IMR-90 (cell line): ENCODE data around the gene SEC61A1. TPM values are rescaled to one million over a fixed set of nuclear protein-coding genes. Genes with fewer than 3 reads are reported as not detected.

ENCODE experiments used
- ATAC-seq: fragments of 200-7000 bp; cut with Tn5 transposase; 2 replicates; pipeline ENCODE4 v1.9.1; 2020; ENCODE audit warnings: low read depth, mild to moderate bottlenecking, moderate library complexity
- BruUV-seq: library from RNA; stranded (reverse); fragments of 400-500 nt; replicated peaks from 2 replicates; lab custom pipeline; 2021; lab: Mats Ljungman, UMichigan
- CTCF ChIA-PET: fragments of 300-600 bp; formaldehyde crosslinking; extraction: SDS; loops from one replicate; lab custom pipeline; 2021; ENCODE audit warnings: antibody characterized with exemption; lab: Yijun Ruan, JAX
- POLR2A ChIA-PET: fragments of 300-600 bp; sonication (Branson Sonifier 250); formaldehyde crosslinking; loops from one replicate; lab custom pipeline; 2022; ENCODE audit warnings: antibody characterized with exemption; ENCODE audit not compliant: unreplicated experiment; lab: Charles Lee
- DNase-seq: peaks from one replicate; pipeline ENCODE4 v3.0.0; 2013
- H2AFZ ChIP-seq: replicated peaks from 2 replicates; pipeline ENCODE3; 2013; ENCODE audit warnings: low read length, mild to moderate bottlenecking; ENCODE audit not compliant: poor library complexity
- H2AK5ac ChIP-seq: 2 replicates; pipeline ENCODE4 v1.6.1; 2013; ENCODE audit warnings: low read depth, low read length, inconsistent platforms
- H2AK9ac ChIP-seq: replicated peaks from 2 replicates; pipeline ENCODE3; 2013; ENCODE audit warnings: mild to moderate bottlenecking, low read depth, low read length, moderate library complexity; ENCODE audit not compliant: poor library complexity
- H2BK120ac ChIP-seq: 2 replicates; pipeline ENCODE4 v1.6.1; 2013; ENCODE audit warnings: low read depth, low read length, inconsistent platforms
- H2BK15ac ChIP-seq: 3 replicates; pipeline ENCODE4 v1.6.1; 2013; ENCODE audit warnings: low read depth, low read length, inconsistent platforms
- H2BK20ac ChIP-seq: 2 replicates; pipeline ENCODE4 v1.6.1; 2013; ENCODE audit warnings: low read depth, mild to moderate bottlenecking, inconsistent platforms, low read length, moderate library complexity
- H2BK5ac ChIP-seq: 2 replicates; pipeline ENCODE4 v1.6.1; 2013; ENCODE audit warnings: mild to moderate bottlenecking, low read depth, low read length, inconsistent platforms; ENCODE audit not compliant: poor library complexity, severe bottlenecking
- H3K14ac ChIP-seq: replicated peaks from 2 replicates; pipeline ENCODE4 v1.6.1; 2013; ENCODE audit warnings: low read depth, low read length, inconsistent platforms
- H3K18ac ChIP-seq: 2 replicates; pipeline ENCODE4 v1.6.1; 2013; ENCODE audit warnings: low read depth, low read length, control low read depth
- H3K23ac ChIP-seq: 2 replicates; pipeline ENCODE4 v1.6.1; 2013; ENCODE audit warnings: low read depth, low read length, inconsistent platforms
- H3K27ac ChIP-seq: 2 replicates; pipeline ENCODE4 v1.5.1; 2013; ENCODE audit warnings: mild to moderate bottlenecking, control low read depth, low read length; ENCODE audit not compliant: insufficient read depth
- H3K27me3 ChIP-seq: 2 replicates; pipeline ENCODE4 v1.6.1; 2013; ENCODE audit warnings: low read length; ENCODE audit not compliant: control insufficient read depth, insufficient read depth
- H3K36me3 ChIP-seq: 2 replicates; pipeline ENCODE4 v1.6.1; 2013; ENCODE audit warnings: low read length, mixed read lengths; ENCODE audit not compliant: control insufficient read depth, insufficient read depth
- H3K4ac ChIP-seq: 2 replicates; pipeline ENCODE4 v1.6.1; 2013; ENCODE audit warnings: low read depth, low read length, inconsistent platforms
- H3K4me1 ChIP-seq: 2 replicates; pipeline ENCODE4 v1.6.1; 2013; ENCODE audit warnings: low read length, mixed read lengths; ENCODE audit not compliant: control insufficient read depth, insufficient read depth
- H3K4me2 ChIP-seq: 2 replicates; pipeline ENCODE4 v1.6.1; 2013; ENCODE audit warnings: low read depth, mild to moderate bottlenecking, control low read depth, low read length, moderate library complexity
- H3K4me3 ChIP-seq: 2 replicates; pipeline ENCODE4 v1.5.1; 2013; ENCODE audit warnings: low read depth, mild to moderate bottlenecking, control low read depth, low read length, moderate library complexity; ENCODE audit not compliant: insufficient read depth
- H3K56ac ChIP-seq: 2 replicates; pipeline ENCODE4 v1.6.1; 2013; ENCODE audit warnings: low read length, inconsistent platforms; ENCODE audit not compliant: insufficient read depth; ENCODE audit errors: extremely low read depth
- H3K79me1 ChIP-seq, 2 experiments: 2 replicates each; pipeline ENCODE4 v1.6.1; 2013; ENCODE audit warnings: low read length in 2 of 2, inconsistent platforms in 1 of 2, low read depth in 1 of 2
- H3K9ac ChIP-seq: 2 replicates; pipeline ENCODE4 v1.6.1; 2013; ENCODE audit warnings: low read depth, low read length, control low read depth
- H3K9me1 ChIP-seq: 2 replicates; pipeline ENCODE4 v1.6.1; 2013; ENCODE audit warnings: low read length, inconsistent platforms; ENCODE audit not compliant: insufficient read depth
- H3K9me3 ChIP-seq: 2 replicates; pipeline ENCODE4 v1.6.1; 2013; ENCODE audit warnings: low read length; ENCODE audit not compliant: control insufficient read depth, insufficient read depth
- H4K20me1 ChIP-seq: 2 replicates; pipeline ENCODE4 v1.6.1; 2013; ENCODE audit warnings: low read length, inconsistent platforms; ENCODE audit not compliant: insufficient read depth
- H4K5ac ChIP-seq: 2 replicates; pipeline ENCODE4 v1.6.1; 2013; ENCODE audit warnings: mild to moderate bottlenecking, low read depth, low read length, control low read depth
- H4K8ac ChIP-seq, 2 experiments: 2 replicates each; pipeline ENCODE4 v1.6.1; 2013; ENCODE audit warnings: low read depth in 2 of 2, low read length in 2 of 2, control low read depth in 1 of 2, inconsistent platforms in 1 of 2
- H4K91ac ChIP-seq: 2 replicates; pipeline ENCODE4 v1.6.1; 2013; ENCODE audit warnings: low read depth, low read length, inconsistent platforms; ENCODE audit not compliant: insufficient read depth
- BHLHE40 ChIP-seq: fragments of 150-350 bp; IDR thresholded peaks from 2 replicates; pipeline ENCODE4 v1.6.1; 2016; ENCODE audit warnings: mild to moderate bottlenecking, low read depth, low read length
- CEBPB ChIP-seq: IDR thresholded peaks from 2 replicates; pipeline ENCODE4 v1.6.1; 2012; ENCODE audit warnings: low read depth, low read length, improper control_type of control experiment
- FOS ChIP-seq: fragments of 150-350 bp; IDR thresholded peaks from 2 replicates; pipeline ENCODE4 v1.6.1; 2016; ENCODE audit warnings: low read depth, low read length
- MAZ ChIP-seq: IDR thresholded peaks from 2 replicates; pipeline ENCODE4 v1.6.1; 2012; ENCODE audit warnings: low read depth, mild to moderate bottlenecking, low read length, improper control_type of control experiment, moderate library complexity, borderline replicate concordance
- MXI1 ChIP-seq: IDR thresholded peaks from 2 replicates; pipeline ENCODE4 v1.6.1; 2012; ENCODE audit warnings: low read depth, mild to moderate bottlenecking, low read length, moderate library complexity, borderline replicate concordance
- NFE2L2 ChIP-seq: fragments of 150-350 bp; IDR thresholded peaks from 2 replicates; pipeline ENCODE4 v1.6.1; 2016; ENCODE audit warnings: low read depth, mild to moderate bottlenecking, low read length
- RAD21 ChIP-seq: IDR thresholded peaks from 2 replicates; pipeline ENCODE4 v1.6.1; 2012; ENCODE audit warnings: low read length, improper control_type of control experiment
- RFX5 ChIP-seq: IDR thresholded peaks from 2 replicates; pipeline ENCODE4 v1.8.0; 2012; ENCODE audit warnings: low read depth, mild to moderate bottlenecking, low read length, moderate library complexity
- WGBS, 2 experiments: methylation state at CpG; one replicate each; pipeline versions ENCODE4 v1.1.5 to v1.1.7; 2013; ENCODE audit warnings: missing lambda C conversion rate in 2 of 2; ENCODE audit not compliant: insufficient read length in 1 of 2; ENCODE audit errors: extremely low coverage in 2 of 2; 5-methylcytosine and 5-hydroxymethylcytosine counted together
- dilution Hi-C: fragments of 300-500 bp; cut with HindIII; formaldehyde crosslinking; loops from one replicate; pipeline ENCODE4 v1.14.3; 2018; ENCODE audit warnings: low sequenced_read_pairs; ENCODE audit not compliant: unreplicated experiment
- in situ Hi-C: fragments of 300-500 bp; cut with MboI; formaldehyde crosslinking; loops from 3 replicates; pipeline ENCODE4 v1.14.3; 2019; ENCODE audit warnings: low sequenced_read_pairs, inconsistent platforms, mixed read lengths
- intact Hi-C: fragments of 100-400 bp; cut with micrococcal nuclease; formaldehyde crosslinking; loops from 2 replicates; pipeline ENCODE4 v1.10.0; 2022
- polyA plus RNA-seq, 3 experiments: library from polyadenylated mRNA; depleted of rRNA; stranded (reverse); fragments of >200 nt; gene quantifications; 2 replicates each; pipeline ENCODE4 v1.2.3, GENCODE V29; 2012; ENCODE audit warnings: low replicate concordance in 1 of 3
- total RNA-seq: library from RNA; depleted of rRNA; stranded (reverse); fragments of >200 nt; gene quantifications from 2 replicates; pipeline ENCODE4 v1.2.3, GENCODE V29; 2012
- TF ChIP-seq, protein P1 (sequence below): fragments of 150-350 bp; IDR thresholded peaks from 2 replicates; pipeline ENCODE4 v1.6.1; 2017; ENCODE audit warnings: mild to moderate bottlenecking, antibody characterized with exemption, low read length, low read depth

The SEC61A1 gene
- total and polyA plus RNA-seq, 2 of the 4 experiments (the other 2 are of a cell fraction) = 377 to 478 TPM

DNA sequence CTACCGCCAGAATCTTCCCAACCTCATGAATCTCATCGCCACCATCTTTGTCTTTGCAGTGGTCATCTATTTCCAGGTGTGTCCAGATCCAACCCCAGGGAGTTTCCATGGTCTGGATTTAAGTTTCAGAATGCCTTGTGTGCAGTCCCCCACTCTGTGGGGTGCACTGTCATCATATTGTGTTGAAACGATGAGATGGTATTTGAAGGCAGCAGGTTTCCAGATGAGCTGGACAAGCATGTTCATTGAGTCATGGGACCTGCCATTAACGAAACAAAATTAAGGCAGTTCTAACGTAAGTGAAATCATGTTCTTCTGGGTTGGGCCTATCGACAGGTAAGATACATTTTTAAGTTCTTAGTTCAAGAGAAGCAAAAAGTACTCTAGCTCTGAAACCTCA is 12.7 kb downstream of the SEC61A1 start:
- no peak overlapping the region for H3K9ac ChIP-seq
- ATAC-seq = no peak
- intact Hi-C loops = no loop called here
- ChIA-PET POLR2A (interaction anchor here (0.6 kb wide), 1 partner anchor 45 kb away, joined by 4 read pairs; no protein-coding TSS in a partner anchor), CTCF (interaction anchor here (0.9 kb wide), 1 partner anchor 9 kb away, joined by 3 read pairs; no protein-coding TSS in a partner anchor)
- H4K8ac ChIP-seq = no peak overlapping the region
- no peak overlapping the region for H3K4ac ChIP-seq
- H3K18ac ChIP-seq = no peak overlapping the region
- H3K79me1 ChIP-seq = peaks cover 54 to 70% of the 10 kb centered on the region in 2 experiments
- no peak overlapping the region for H2AK5ac ChIP-seq
- H2BK120ac ChIP-seq = no peak overlapping the region
- BruUV-seq = no TSS peak
- H2AK9ac ChIP-seq = no peak overlapping the region
- H3K56ac ChIP-seq = no peak overlapping the region
- H3K27ac ChIP-seq = no peak overlapping the region
- no peak overlapping the region for H4K91ac ChIP-seq
- H2BK20ac ChIP-seq = no peak overlapping the region
- H3K9me3 ChIP-seq = no peaks in the 10 kb centered on the region
- H3K4me2 ChIP-seq = no peak overlapping the region
- H3K23ac ChIP-seq = no peak overlapping the region
- dilution Hi-C loops = no loop called here
- peak overlapping the region; percentile 35 for H2BK5ac ChIP-seq
- no peak overlapping the region for H4K5ac ChIP-seq
- peaks cover 23% of the 10 kb centered on the region for H3K9me1 ChIP-seq
- 100% methylated on average over 2 of the region's 6 CpGs; no CpG with 5 or more reads in 1 of the 2 experiments for WGBS, 2 experiments
- no peak for DNase-seq
- TF ChIP-seq RFX5 = no peak
- TF ChIP-seq MXI1 = no peak
- no peak for TF ChIP-seq CEBPB
- TF ChIP-seq, protein P1, sequence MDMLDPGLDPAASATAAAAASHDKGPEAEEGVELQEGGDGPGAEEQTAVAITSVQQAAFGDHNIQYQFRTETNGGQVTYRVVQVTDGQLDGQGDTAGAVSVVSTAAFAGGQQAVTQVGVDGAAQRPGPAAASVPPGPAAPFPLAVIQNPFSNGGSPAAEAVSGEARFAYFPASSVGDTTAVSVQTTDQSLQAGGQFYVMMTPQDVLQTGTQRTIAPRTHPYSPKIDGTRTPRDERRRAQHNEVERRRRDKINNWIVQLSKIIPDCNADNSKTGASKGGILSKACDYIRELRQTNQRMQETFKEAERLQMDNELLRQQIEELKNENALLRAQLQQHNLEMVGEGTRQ = no peak
- TF ChIP-seq NFE2L2 = no peak
- no peak for TF ChIP-seq RAD21
- no peak for TF ChIP-seq BHLHE40
- TF ChIP-seq FOS = no peak
- no peak for TF ChIP-seq MAZ
- no peak overlapping the region for H3K14ac ChIP-seq
- peaks cover 75% of the 10 kb centered on the region for H4K20me1 ChIP-seq
- peaks cover 22% of the 10 kb centered on the region for H3K4me1 ChIP-seq
- in situ Hi-C loops = no loop called here
- H3K36me3 ChIP-seq = peaks cover 78% of the 10 kb centered on the region
- H3K27me3 ChIP-seq = no peaks in the 10 kb centered on the region
- no peak overlapping the region for H2BK15ac ChIP-seq
- H3K4me3 ChIP-seq = no peak overlapping the region
- H2AFZ ChIP-seq = no peak overlapping the region
